ENCODE measurements around the gene WASHC3.

DNA sequence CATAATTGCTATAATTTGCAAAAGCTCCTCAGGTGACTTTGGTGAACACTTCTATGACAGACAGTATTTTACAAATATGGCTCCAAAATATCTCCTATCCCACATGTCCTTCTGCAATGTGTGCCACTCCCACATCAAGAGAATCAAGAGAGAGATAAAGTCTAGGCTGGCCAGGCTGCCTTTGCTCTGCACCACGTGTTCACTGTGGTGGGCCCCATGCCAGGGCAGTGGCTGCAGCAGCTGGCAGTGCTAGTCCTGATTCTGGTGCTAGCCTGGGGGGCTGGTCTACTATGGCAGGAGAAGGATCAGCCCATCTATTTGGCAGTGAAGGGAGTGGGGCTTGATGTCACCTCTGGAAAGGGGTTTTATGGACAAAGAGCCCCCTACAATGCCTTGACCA is 98.1 kb downstream of the WASHC3 start:
- TF ChIP-seq EZH2phosphoT487 (IDR thresholded peaks at IDR 0.05; ENCODE audit: borderline replicate concordance, low read length), result no peak
- TF ChIP-seq, protein P1, sequence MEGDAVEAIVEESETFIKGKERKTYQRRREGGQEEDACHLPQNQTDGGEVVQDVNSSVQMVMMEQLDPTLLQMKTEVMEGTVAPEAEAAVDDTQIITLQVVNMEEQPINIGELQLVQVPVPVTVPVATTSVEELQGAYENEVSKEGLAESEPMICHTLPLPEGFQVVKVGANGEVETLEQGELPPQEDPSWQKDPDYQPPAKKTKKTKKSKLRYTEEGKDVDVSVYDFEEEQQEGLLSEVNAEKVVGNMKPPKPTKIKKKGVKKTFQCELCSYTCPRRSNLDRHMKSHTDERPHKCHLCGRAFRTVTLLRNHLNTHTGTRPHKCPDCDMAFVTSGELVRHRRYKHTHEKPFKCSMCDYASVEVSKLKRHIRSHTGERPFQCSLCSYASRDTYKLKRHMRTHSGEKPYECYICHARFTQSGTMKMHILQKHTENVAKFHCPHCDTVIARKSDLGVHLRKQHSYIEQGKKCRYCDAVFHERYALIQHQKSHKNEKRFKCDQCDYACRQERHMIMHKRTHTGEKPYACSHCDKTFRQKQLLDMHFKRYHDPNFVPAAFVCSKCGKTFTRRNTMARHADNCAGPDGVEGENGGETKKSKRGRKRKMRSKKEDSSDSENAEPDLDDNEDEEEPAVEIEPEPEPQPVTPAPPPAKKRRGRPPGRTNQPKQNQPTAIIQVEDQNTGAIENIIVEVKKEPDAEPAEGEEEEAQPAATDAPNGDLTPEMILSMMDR (conservative IDR thresholded peaks at IDR 0.05; ENCODE audit: low read depth, low read length), result no peak
- TF ChIP-seq EZH2 (IDR thresholded peaks at IDR 0.05; ENCODE audit: low read length, unreplicated experiment), result no peak
